GM18517 (cell line): ENCODE results near the gene KIF14.
"Not testable (repeated sequence)": the region's sequence is repeated elsewhere in the genome, so short reads cannot be mapped to it uniquely, and the experiment has no call there.

Source experiments
- ATAC-seq: cut with Tn5 transposase; IDR thresholded peaks from one replicate; pipeline ENCODE4 v1.9.1; 2021; ENCODE audit warnings: mild to moderate bottlenecking, moderate library complexity; ENCODE audit not compliant: unreplicated experiment

The KIF14 gene

DNA sequence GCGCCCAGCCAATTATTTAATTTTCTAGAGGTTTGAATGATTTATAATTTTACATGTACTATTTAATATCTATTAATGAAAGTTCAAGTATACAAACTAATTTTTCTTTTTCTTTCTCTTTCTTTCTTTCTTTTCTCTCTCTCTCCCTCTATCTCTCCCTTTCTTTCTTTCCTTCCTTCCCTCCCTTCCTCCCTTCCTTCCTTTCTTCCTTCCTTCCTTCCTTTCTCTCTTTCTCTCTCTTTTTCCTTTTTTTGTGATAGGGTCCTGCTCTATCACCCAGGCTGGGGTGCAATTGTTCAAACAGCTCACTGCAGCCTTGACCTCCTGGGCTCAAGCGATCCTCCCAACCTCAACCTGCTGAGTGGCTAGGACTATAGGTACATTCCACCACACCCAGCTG, 16.1 kb upstream of the KIF14 start:
- no peak for ATAC-seq

GRCh38 chr1:200634261-200635122, 13.9 kb upstream of the KIF14 start:
- no peak for ATAC-seq

- ATAC-seq, result no peak
Measured at GRCh38 chr1:200631375-200631774, 10.8 kb upstream of the KIF14 start.

GRCh38 chr1:200630515-200630899, 10.0 kb upstream of the KIF14 start:
- ATAC-seq, result not testable (repeated sequence)

DNA sequence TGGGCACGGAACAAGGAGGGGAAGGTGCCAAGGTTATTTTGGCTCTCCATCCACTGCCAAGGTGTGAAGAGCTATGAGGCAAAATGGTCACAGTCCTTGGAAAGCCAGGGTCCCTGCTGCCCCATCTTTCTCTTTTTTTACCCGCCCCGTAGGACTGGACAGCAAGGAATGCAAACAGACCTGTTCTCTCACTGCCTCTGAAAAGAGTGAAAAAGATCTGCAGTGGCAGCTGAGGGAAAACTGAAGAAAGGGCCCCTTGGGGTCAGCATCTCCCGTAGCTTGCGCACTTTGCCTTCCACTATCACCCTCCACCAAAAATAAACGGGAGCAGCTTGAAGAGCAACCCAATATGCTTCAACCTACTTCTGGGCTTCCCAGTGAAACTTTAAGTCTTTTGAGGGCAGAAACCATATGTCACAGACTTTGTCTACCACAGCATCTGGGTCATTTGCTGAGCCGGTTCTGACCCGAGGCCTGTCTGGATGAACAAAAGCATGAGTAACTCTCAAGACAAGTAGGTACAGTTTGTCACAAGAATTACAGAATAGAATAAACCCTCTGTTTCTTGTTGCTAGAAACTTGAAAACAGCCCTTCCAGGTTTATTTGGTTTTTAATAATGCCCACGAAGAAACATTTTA, 9.4 kb upstream of the KIF14 start:
- ATAC-seq, result no peak

- peak; percentile 72 for ATAC-seq
Measured at GRCh38 chr1:200628223-200628881, 7.8 kb upstream of the KIF14 start.

DNA sequence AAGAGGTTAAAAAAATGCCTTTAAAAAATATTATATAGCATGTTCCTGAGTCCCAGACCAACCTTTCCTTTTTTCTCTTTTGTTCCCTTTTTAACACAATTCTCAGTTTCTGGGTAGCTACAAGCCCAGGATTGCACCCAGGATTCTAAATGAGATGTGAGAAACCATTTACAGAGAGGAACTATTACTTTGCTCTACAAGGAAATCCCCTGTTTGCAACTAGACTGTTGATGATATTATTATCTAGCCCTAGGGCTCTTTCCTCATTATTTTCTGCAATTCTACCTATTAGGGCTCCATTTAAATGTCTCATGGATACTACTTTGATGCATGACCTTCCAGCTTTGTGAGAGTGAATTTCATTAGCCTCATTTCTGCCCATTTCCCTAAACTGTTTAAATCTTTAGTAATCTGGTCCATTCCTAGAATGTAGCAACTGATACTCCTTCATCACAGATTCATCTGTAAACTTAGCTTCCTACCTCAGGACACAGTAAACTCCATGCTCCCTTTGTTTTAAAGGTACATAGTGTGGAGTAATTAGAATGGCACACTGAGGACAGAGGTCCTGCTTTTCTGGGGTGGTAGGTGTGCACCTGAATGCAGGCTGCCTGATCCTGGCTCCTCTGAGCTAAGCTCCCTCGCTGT, 7.1 kb upstream of the KIF14 start:
- no peak for ATAC-seq

DNA sequence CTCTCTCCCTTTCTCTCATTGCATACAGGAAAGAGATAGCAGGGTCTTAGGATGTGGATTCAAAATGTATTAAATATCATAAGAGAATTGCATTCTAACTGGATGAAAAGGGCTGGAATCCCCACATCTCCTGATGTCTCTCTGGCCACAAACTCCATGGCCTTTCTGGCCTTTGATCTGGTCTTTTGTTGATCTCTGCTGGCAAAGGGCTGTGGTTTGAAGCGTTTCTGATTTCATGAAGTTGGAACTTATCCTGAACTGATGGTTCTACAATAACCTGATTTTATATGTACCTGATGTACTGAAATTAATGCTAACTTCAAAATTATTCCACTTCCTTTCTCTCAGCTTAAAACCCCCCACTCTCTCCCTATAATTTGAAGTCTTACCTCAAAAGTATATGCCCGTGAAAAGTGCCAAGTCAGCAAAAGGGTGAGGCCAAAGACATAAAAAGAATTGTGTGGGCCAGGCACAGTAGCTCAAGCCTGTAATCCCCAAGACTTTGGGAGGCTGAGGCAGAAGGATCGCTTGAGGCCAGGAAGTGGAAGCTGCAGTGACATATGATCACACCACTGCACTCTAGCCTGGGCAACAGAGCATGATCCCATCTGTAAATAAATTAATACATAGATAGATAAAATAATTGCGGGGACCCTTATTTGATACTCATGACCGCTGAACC, 6.4 kb upstream of the KIF14 start:
- ATAC-seq, result no peak

GRCh38 chr1:200625381-200625824, 4.9 kb upstream of the KIF14 start:
- ATAC-seq, result peak; percentile 31

DNA sequence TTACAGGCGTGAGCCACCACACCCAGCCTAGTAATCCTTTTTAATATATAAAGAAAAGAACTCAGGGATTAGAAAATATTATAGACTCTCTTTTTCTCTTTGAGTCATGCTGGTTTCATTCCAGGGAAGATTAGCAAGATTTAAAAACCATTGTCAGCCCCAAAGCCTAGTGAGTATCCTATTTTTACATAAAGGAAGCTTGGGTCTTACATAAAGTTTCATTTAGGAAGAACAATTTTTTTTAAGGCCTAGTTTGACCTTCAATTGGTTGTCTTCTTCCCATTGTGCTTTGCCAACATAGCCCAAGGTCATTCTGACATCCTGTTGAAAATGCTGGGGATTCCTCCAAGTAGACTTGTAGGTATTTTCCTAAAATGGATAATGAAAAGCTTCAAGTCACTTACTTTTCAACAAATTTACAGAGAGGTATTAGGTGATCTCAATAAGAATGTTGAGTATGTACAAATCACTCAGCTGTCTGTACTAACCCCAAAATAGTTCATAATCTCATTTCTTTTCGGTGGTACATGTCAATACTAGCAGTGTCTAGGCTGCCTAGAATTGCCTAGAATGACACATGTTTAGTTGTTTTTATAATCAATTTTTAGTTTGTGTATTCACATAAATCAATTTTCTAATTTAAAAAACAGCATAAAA, 4.3 kb upstream of the KIF14 start:
- ATAC-seq, result no peak

DNA sequence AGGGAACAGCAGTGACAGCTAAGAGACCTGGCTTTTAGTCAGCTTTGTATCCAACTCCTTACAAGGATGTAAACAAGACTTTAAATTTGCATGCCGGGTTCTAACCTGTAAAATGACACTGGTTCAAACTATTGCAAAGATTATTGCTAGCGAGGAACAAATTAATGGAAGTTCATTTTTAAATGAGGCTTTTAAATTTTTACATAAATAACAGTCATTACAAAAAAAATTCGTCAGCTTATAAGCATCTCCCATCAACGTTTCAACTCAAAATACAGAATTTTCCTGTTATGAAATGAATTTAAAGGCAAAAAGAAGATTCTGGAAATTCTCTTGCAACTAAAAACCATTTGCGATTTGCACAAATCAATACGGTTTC, 668 bp downstream of the KIF14 start:
- no peak for ATAC-seq

GRCh38 chr1:200610846-200611245, 9.7 kb downstream of the KIF14 start:
- ATAC-seq, result no peak

DNA sequence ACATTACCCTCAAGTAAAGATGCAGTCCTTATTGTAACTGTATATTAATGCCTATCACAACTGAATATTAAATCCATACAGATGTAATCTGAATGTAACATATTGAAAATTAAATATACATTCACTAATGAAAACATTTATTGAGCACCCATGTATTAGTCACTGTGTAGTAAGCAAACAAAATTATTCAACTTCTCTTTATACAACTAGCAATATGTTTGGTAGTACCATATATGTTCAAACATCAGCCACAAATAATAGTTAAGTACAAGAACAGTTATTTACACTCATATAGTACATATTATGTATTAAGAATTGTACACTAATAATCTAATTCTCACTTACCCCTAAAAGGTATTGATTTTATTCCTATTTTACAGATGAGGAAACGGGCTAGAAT, 17.9 kb downstream of the KIF14 start:
- ATAC-seq, result no peak

GRCh38 chr1:200590001-200590400, 30.6 kb downstream of the KIF14 start:
- ATAC-seq, result no peak

DNA sequence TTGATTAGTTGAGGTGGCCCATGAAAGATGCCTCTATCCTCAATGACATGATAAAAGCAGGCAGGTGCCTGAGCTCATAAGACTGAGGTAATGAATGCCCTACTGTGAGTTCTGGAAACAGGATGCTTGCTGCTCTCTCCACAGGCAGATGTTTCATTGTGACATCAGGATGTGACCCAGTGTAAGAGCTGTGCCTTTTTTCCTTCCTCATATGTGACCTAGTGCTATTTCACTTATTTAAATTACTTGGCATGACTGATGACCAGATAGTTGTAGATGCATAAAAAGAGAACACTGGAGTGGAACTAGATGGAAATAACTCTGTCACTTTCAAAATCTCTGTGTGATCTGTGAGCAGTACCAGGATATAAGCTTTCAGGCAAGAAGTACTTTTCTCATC, 31.9 kb downstream of the KIF14 start:
- ATAC-seq, result peak; percentile 62

GRCh38 chr1:200564319-200564718, 56.2 kb downstream of the KIF14 start:
- ATAC-seq, result no peak

DNA sequence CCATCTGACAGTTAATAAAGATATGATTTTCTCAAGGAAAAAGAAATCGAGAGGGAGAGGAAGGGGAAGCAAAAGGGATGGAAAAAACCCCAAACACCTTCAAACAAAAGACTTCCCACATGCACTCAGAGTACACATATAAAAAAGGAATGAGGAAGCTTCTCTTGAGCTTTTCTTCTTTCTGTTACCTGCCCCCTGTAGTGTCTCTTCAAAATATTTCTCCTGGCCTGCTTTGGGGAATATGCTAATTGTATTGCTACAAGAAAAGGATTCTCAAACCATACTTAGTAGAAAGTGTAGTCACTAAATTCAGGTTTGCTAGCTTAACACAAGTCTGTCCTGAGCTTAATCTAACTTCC, 58.7 kb downstream of the KIF14 start:
- no peak for ATAC-seq

DNA sequence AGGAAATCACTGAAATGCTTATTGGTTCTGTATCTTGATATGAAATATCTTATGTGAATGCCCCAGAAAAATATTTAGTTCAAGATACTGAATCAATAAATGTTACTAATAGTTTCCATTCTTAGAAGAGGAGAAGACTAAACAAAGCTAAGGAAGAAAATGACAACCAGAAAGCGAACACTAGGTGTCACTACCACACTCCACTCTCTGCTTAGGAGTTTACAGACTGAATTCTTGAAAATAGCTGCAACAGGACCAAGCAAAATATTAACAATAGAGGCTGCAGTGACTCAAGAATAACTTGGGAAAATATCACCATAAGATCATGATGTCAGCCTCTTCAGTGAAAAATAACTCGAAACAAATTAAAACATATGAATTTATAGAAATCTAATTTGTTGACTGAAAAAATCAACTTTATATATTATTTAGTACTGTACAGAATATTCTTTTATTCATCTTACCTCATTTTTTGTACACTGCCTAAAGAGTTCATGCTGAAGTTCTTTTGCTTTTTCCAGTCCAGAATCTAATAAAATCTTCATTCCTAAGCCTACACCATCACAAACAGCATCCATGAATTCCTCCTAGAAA, 61.6 kb downstream of the KIF14 start:
- ATAC-seq, result no peak

- no peak for ATAC-seq
Measured at GRCh38 chr1:200556002-200556401, 64.5 kb downstream of the KIF14 start.

- ATAC-seq, result not testable (repeated sequence)
Measured at GRCh38 chr1:200552737-200553136, 67.8 kb downstream of the KIF14 start.
